SK-N-SH (cell line): ENCODE measurements around the gene LARP1. TPM values are rescaled to one million over a fixed set of nuclear protein-coding genes. Genes with fewer than 3 reads are reported as not detected.

Experiments
- CTCF ChIA-PET: fragments of 300-600, 350-600 bp; formaldehyde crosslinking; extraction: SDS; loops from one replicate; lab custom pipeline; 2021; lab: Yijun Ruan, JAX
- POLR2A ChIA-PET: fragments of 350-600 bp; sonication (Branson Sonifier 250); formaldehyde crosslinking; extraction: SDS; loops from one replicate; lab custom pipeline; 2020; ENCODE audit warnings: antibody characterized with exemption, inconsistent platforms; lab: Yijun Ruan, JAX
- DNase-seq: peaks from one replicate; pipeline ENCODE4 v3.0.0; 2012
- H2AFZ ChIP-seq: fragments of 200-600 bp; sonication (generic); 2 replicates; pipeline ENCODE4 v1.8.1; 2016; ENCODE audit warnings: antibody characterized with exemption, mild to moderate bottlenecking, low read depth
- H3F3A ChIP-seq: fragments of 200-600 bp; sonication (generic); replicated peaks from 2 replicates; pipeline ENCODE3; 2016; ENCODE audit warnings: antibody characterized with exemption, mild to moderate bottlenecking; ENCODE audit not compliant: insufficient read depth
- H3K27ac ChIP-seq, 2 experiments: fragments of 200-500 bp in 1 of 2; fragments of 200-600 bp in 1 of 2; sonication (Bioruptor generic) in 1 of 2; sonication (generic), shearing (Covaris generic) in 1 of 2; 2 replicates each; pipeline versions ENCODE4 v1.5.1 to v1.6.1; 2014 to 2016; ENCODE audit warnings: low read depth in 2 of 2, inconsistent platforms in 1 of 2, low read length in 1 of 2, mild to moderate bottlenecking in 1 of 2, mixed read lengths in 1 of 2
- H3K27me3 ChIP-seq: fragments of 200-600 bp; sonication (generic), shearing (Covaris generic); 2 replicates; pipeline ENCODE4 v1.6.1; 2016; ENCODE audit warnings: mixed run types; ENCODE audit not compliant: insufficient read depth
- H3K36me3 ChIP-seq, 2 experiments: fragments of 200-500 bp in 1 of 2; fragments of 200-600 bp in 1 of 2; sonication (Bioruptor generic) in 1 of 2; sonication (generic) in 1 of 2; replicated peaks in 1 of 2; 2 replicates each; pipeline versions ENCODE3 to v1.5.1; 2014 to 2016; ENCODE audit warnings: low read length in 1 of 2, mild to moderate bottlenecking in 1 of 2; ENCODE audit not compliant: insufficient read depth in 2 of 2, control insufficient read depth in 1 of 2
- H3K4me1 ChIP-seq, 2 experiments: fragments of 200-500 bp in 1 of 2; fragments of 200-600 bp in 1 of 2; sonication (Bioruptor generic) in 1 of 2; sonication (generic), shearing (Covaris generic) in 1 of 2; 2 replicates each; pipeline versions ENCODE4 v1.5.1 to v1.6.1; 2014 to 2016; ENCODE audit warnings: low read depth in 1 of 2, low read length in 1 of 2, mixed run types in 1 of 2; ENCODE audit not compliant: insufficient read depth in 2 of 2, control insufficient read depth in 1 of 2
- H3K4me2 ChIP-seq: fragments of 200-600 bp; sonication (generic), shearing (Covaris generic); 2 replicates; pipeline ENCODE4 v1.6.1; 2017; ENCODE audit warnings: mixed run types
- H3K4me3 ChIP-seq, 2 experiments: fragments of 200-500 bp in 1 of 2; fragments of 200-600 bp in 1 of 2; sonication (Bioruptor generic) in 1 of 2; sonication (generic), shearing (Covaris generic) in 1 of 2; 2 replicates each; pipeline versions ENCODE4 v1.5.1 to v1.8.1; 2014 to 2016; ENCODE audit warnings: low read depth in 2 of 2, inconsistent platforms in 1 of 2, low read length in 1 of 2, mild to moderate bottlenecking in 1 of 2, mixed read lengths in 1 of 2, moderate library complexity in 1 of 2
- H3K79me2 ChIP-seq: fragments of 200-600 bp; sonication (generic); 2 replicates; pipeline ENCODE4 v1.8.1; 2017; ENCODE audit warnings: mild to moderate bottlenecking; ENCODE audit not compliant: insufficient read depth
- H3K9ac ChIP-seq: fragments of 200-600 bp; sonication (generic); 2 replicates; pipeline ENCODE4 v1.6.1; 2017; ENCODE audit warnings: mixed run types
- H3K9me2 ChIP-seq: fragments of 200-600 bp; sonication (generic); 2 replicates; pipeline ENCODE4 v1.6.1; 2017; ENCODE audit warnings: mixed run types
- H3K9me3 ChIP-seq: fragments of 200-600 bp; sonication (generic); 2 replicates; pipeline ENCODE4 v1.6.1; 2017; ENCODE audit warnings: mixed run types, mild to moderate bottlenecking, moderate library complexity
- H4K20me1 ChIP-seq: fragments of 200-600 bp; sonication (generic); 2 replicates; pipeline ENCODE4 v1.6.1; 2017; ENCODE audit warnings: mild to moderate bottlenecking, mixed run types; ENCODE audit not compliant: insufficient read depth
- CHD2 ChIP-seq: fragments of 150-350 bp; IDR thresholded peaks from 2 replicates; pipeline ENCODE4 v1.6.1; 2018; ENCODE audit warnings: low read length; ENCODE audit not compliant: partially characterized antibody
- FOSL2 ChIP-seq: IDR thresholded peaks from 2 replicates; pipeline ENCODE4 v1.4.0; 2012; ENCODE audit warnings: low read depth, mild to moderate bottlenecking, moderate library complexity, borderline replicate concordance
- GATA2 ChIP-seq: sonication (generic); formaldehyde crosslinking; IDR thresholded peaks from 2 replicates; pipeline ENCODE4 v1.5.0; 2020; ENCODE audit warnings: mild to moderate bottlenecking, missing genetic modification reagents
- IRF3 ChIP-seq: fragments of 150-350 bp; IDR thresholded peaks from 2 replicates; pipeline ENCODE4 v1.6.1; 2016; ENCODE audit warnings: mild to moderate bottlenecking, low read depth, low read length
- NFIC ChIP-seq: IDR thresholded peaks from 2 replicates; pipeline ENCODE4 v1.4.0; 2012; ENCODE audit warnings: borderline replicate concordance
- NRF1 ChIP-seq: IDR thresholded peaks from 2 replicates; pipeline ENCODE4 v1.6.1; 2012; ENCODE audit warnings: low read depth, mild to moderate bottlenecking, low read length
- PBX3 ChIP-seq: IDR thresholded peaks from 2 replicates; pipeline ENCODE4; 2012
- POLR2AphosphoS5 ChIP-seq: IDR thresholded peaks from 2 replicates; pipeline ENCODE4 v1.6.1; 2012; ENCODE audit warnings: low read depth, low read length
- RAD21 ChIP-seq: IDR thresholded peaks from 2 replicates; pipeline ENCODE4 v1.6.1; 2012; ENCODE audit warnings: mild to moderate bottlenecking, low read length
- RCOR1 ChIP-seq: fragments of 150-350 bp; IDR thresholded peaks from 2 replicates; pipeline ENCODE4 v1.6.1; 2017; ENCODE audit warnings: antibody characterized with exemption, low read length
- RFX5 ChIP-seq: IDR thresholded peaks from 2 replicates; pipeline ENCODE4 v1.6.1; 2012; ENCODE audit warnings: mild to moderate bottlenecking, improper control_type of control experiment, low read length
- RXRA ChIP-seq: IDR thresholded peaks from 2 replicates; pipeline ENCODE4 v1.4.0; 2012; ENCODE audit warnings: low read depth, mild to moderate bottlenecking, borderline replicate concordance
- SIN3A ChIP-seq: IDR thresholded peaks from 2 replicates; pipeline ENCODE4 v1.6.1; 2012; ENCODE audit warnings: low read depth, mild to moderate bottlenecking, low read length, moderate library complexity, borderline replicate concordance
- TAF1 ChIP-seq: IDR thresholded peaks from 2 replicates; pipeline ENCODE4 v1.6.1; 2012; ENCODE audit warnings: low read depth, mild to moderate bottlenecking, low read length, moderate library complexity, borderline replicate concordance
- TCF12 ChIP-seq: IDR thresholded peaks from 2 replicates; pipeline ENCODE4 v1.4.0; 2012
- TEAD4 ChIP-seq: IDR thresholded peaks from 2 replicates; pipeline ENCODE4 v1.4.0; 2012; ENCODE audit warnings: mild to moderate bottlenecking, borderline replicate concordance; ENCODE audit not compliant: insufficient read depth
- USF1 ChIP-seq: IDR thresholded peaks from 2 replicates; pipeline ENCODE4 v1.4.0; 2012; ENCODE audit warnings: low read depth, borderline replicate concordance
- WGBS: methylation state at CpG from one replicate; pipeline ENCODE4 v1.1.6; 2017; ENCODE audit warnings: low lambda C conversion rate; 5-methylcytosine and 5-hydroxymethylcytosine counted together
- polyA plus RNA-seq, 3 experiments: library from polyadenylated mRNA; depleted of rRNA; stranded (reverse); fragments of >200 nt; gene quantifications; 2 replicates each; pipeline ENCODE4 v1.2.3, GENCODE V29; 2012
- TF ChIP-seq, protein P1 (sequence below): IDR thresholded peaks from 2 replicates; pipeline ENCODE4 v1.4.0; 2012; ENCODE audit warnings: low read depth, borderline replicate concordance

Gene LARP1
- polyA plus RNA-seq, 1 of the 3 experiments (the other 2 are of a cell fraction): 57.4 TPM

GRCh38 chr5:154837009-154837901 is 82.1 kb downstream of the LARP1 start:
- Histone ChIP-seq H3K27me3 (no peaks in the 10 kb centered on the region), H2AFZ (no peak overlapping the region), H3K9me2 (no peaks in the 10 kb centered on the region), H3K9me3 (no peaks in the 10 kb centered on the region), H4K20me1 (no peaks in the 10 kb centered on the region), H3K4me3 (no peak overlapping the region)
- CTCF ChIA-PET: interaction anchor here (1.3 to 2.3 kb wide), 2 partner anchors 17 to 187 kb away, joined by 3 to 7 read pairs; no protein-coding TSS in a partner anchor
- WGBS: 92% methylated on average over 6 of the region's 6 CpGs
- no peak for DNase-seq
- TF ChIP-seq NRF1 (no peak), PBX3 (no peak), TCF12 (no peak), TEAD4 (no peak), FOSL2 (no peak), RXRA (no peak), CHD2 (no peak)
- TF ChIP-seq, protein P1, sequence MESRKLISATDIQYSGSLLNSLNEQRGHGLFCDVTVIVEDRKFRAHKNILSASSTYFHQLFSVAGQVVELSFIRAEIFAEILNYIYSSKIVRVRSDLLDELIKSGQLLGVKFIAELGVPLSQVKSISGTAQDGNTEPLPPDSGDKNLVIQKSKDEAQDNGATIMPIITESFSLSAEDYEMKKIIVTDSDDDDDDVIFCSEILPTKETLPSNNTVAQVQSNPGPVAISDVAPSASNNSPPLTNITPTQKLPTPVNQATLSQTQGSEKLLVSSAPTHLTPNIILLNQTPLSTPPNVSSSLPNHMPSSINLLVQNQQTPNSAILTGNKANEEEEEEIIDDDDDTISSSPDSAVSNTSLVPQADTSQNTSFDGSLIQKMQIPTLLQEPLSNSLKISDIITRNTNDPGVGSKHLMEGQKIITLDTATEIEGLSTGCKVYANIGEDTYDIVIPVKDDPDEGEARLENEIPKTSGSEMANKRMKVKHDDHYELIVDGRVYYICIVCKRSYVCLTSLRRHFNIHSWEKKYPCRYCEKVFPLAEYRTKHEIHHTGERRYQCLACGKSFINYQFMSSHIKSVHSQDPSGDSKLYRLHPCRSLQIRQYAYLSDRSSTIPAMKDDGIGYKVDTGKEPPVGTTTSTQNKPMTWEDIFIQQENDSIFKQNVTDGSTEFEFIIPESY: no peak
- TF ChIP-seq, all 33 proteins: peak for 0
- H3K9ac ChIP-seq: no peak overlapping the region
- peaks cover 9 to 14% of the 10 kb centered on the region in 2 experiments for H3K4me1 ChIP-seq
- peaks cover 9% of the 10 kb centered on the region for H3F3A ChIP-seq
- H3K27ac ChIP-seq: no peak overlapping the region
- POLR2A ChIA-PET: interaction anchor here (3.0 kb wide), 1 partner anchor 21 kb away, joined by 16 read pairs; the partner anchor contains the start of gene CNOT8
- H3K79me2 ChIP-seq: no peaks in the 10 kb centered on the region
- no peaks in the 10 kb centered on the region for H3K36me3 ChIP-seq
- no peak overlapping the region for H3K4me2 ChIP-seq

DNA sequence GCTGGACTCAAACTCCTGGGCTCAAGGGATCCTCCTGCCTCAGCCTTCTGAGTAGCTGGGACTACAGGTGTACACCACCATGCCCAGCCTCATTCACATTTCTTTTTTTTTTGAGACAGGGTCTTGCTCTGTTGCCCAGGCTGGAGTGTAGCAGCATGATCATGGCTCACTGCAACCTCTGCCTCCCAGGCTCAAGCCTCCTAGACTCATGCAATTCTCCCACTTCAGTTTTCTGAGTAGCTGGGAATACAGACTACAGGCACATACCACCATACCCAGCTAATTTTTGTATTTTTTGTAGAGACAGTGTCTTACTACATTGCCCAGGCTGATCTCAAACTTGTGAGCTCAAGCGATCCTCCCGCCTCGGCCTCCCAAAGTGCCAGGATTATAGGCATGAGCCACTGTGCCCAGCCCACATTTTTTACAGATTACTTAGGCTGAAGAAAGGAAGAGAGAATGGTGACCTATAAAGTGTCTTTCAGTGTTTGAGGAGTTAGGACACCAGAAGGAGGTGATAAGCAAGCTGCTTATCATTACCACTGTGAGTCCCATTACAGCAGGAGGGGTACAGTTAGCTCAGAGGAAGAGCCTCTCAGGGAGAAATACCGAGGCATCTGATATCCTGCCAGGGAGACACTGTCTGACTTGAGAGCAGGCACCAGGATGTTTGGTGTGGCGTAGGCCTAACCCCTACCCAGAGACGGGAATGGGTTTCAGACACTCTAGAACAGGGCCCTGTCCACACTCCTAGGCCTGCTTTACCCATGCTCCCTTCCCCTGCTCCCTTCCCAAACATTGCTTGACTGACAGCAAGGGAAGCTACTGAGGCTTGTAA is 85.5 kb downstream of the LARP1 start:
- no peak overlapping the region for H3K27ac ChIP-seq
- no peak overlapping the region for H3K4me3 ChIP-seq
- CTCF ChIA-PET: interaction anchor here (0.9 to 1.1 kb wide), 2 partner anchors 11 to 125 kb away, joined by 3 to 5 read pairs; no protein-coding TSS in a partner anchor
- H3K27me3 ChIP-seq: no peaks in the 10 kb centered on the region
- no peak overlapping the region for H3K4me2 ChIP-seq
- peaks cover 4 to 8% of the 10 kb centered on the region in 2 experiments; a peak in 3 of 4 replicates for H3K4me1 ChIP-seq
- no peaks in the 10 kb centered on the region for H3K9me3 ChIP-seq
- no peaks in the 10 kb centered on the region for H4K20me1 ChIP-seq
- DNase-seq: no peak
- H3F3A ChIP-seq: peaks cover 3% of the 10 kb centered on the region
- H3K36me3 ChIP-seq: no peaks in the 10 kb centered on the region
- POLR2A ChIA-PET: no interaction called here
- WGBS: 78% methylated on average over 6 of the region's 6 CpGs
- H3K9ac ChIP-seq: no peak overlapping the region
- no peak overlapping the region for H2AFZ ChIP-seq
- H3K79me2 ChIP-seq: no peaks in the 10 kb centered on the region
- no peaks in the 10 kb centered on the region for H3K9me2 ChIP-seq
- no peak for TF ChIP-seq NFIC
- no peak for TF ChIP-seq RCOR1
- no peak for TF ChIP-seq GATA2 (CRISPR knock-in tag)
- TF ChIP-seq TCF12: no peak
- no peak for TF ChIP-seq RFX5
- TF ChIP-seq TEAD4: no peak
- no peak for TF ChIP-seq USF1
- no peak for TF ChIP-seq PBX3
- no peak for TF ChIP-seq IRF3
- TF ChIP-seq SIN3A: no peak
- TF ChIP-seq RAD21: no peak
- no peak for TF ChIP-seq TAF1
- no peak for TF ChIP-seq POLR2AphosphoS5
